GM19193 (cell line): ENCODE measurements around the gene ARID1A.
A peak's percentile ranks its signal among the peaks of the same experiment; 100 is the strongest.

Experiments
- POLR2A ChIP-seq: IDR thresholded peaks from 4 replicates; pipeline ENCODE4 v1.6.1; 2011; ENCODE audit not compliant: insufficient read depth, insufficient read length; ENCODE audit errors: extremely low read depth

The ARID1A gene

GRCh38 chr1:26811708-26812107 lies 115.9 kb downstream of the ARID1A start:
- no peak for TF ChIP-seq POLR2A

GRCh38 chr1:26814377-26814776 lies 118.6 kb downstream of the ARID1A start:
- TF ChIP-seq POLR2A, result no peak

- TF ChIP-seq POLR2A, result no peak
These were observed 119.1 kb downstream of the ARID1A start for GRCh38 chr1:26814893-26815292.

GRCh38 chr1:26820784-26821269 lies 125.0 kb downstream of the ARID1A start:
- TF ChIP-seq POLR2A, result no peak

- no peak for TF ChIP-seq POLR2A
These were observed 127.1 kb downstream of the ARID1A start for GRCh38 chr1:26822737-26823395.

GRCh38 chr1:26824731-26825130 lies 128.9 kb downstream of the ARID1A start:
- TF ChIP-seq POLR2A, result no peak

- peak; percentile 76 for TF ChIP-seq POLR2A
These were observed 130.7 kb downstream of the ARID1A start, which contains the start of gene ZDHHC18 for GRCh38 chr1:26826261-26827105. ZDHHC18 (plus strand) TSS chr1:26826688; CDS start chr1:26826805, 117 bp downstream.

- TF ChIP-seq POLR2A, result no peak
These were observed 131.3 kb downstream of the ARID1A start for GRCh38 chr1:26827106-26827604.

- TF ChIP-seq POLR2A, result no peak
These were observed 131.8 kb downstream of the ARID1A start for GRCh38 chr1:26827663-26828062.

- no peak for TF ChIP-seq POLR2A
These were observed 132.7 kb downstream of the ARID1A start for GRCh38 chr1:26828411-26828991.

- TF ChIP-seq POLR2A, result no peak
These were observed 133.5 kb downstream of the ARID1A start for GRCh38 chr1:26829184-26829911.

- TF ChIP-seq POLR2A, result no peak
These were observed 135.2 kb downstream of the ARID1A start for GRCh38 chr1:26831059-26831458.
